HG03135 (cell line): Measurements from ENCODE around the gene PRPF39.
"Not testable (repeated sequence)": the region's sequence is repeated elsewhere in the genome, so short reads cannot be mapped to it uniquely, and the experiment has no call there.

Experiments used
- ATAC-seq: cut with Tn5 transposase; IDR thresholded peaks from one replicate; pipeline ENCODE4 v1.9.1; 2021; ENCODE audit warnings: mild to moderate bottlenecking, moderate library complexity; ENCODE audit not compliant: unreplicated experiment

The PRPF39 gene

DNA sequence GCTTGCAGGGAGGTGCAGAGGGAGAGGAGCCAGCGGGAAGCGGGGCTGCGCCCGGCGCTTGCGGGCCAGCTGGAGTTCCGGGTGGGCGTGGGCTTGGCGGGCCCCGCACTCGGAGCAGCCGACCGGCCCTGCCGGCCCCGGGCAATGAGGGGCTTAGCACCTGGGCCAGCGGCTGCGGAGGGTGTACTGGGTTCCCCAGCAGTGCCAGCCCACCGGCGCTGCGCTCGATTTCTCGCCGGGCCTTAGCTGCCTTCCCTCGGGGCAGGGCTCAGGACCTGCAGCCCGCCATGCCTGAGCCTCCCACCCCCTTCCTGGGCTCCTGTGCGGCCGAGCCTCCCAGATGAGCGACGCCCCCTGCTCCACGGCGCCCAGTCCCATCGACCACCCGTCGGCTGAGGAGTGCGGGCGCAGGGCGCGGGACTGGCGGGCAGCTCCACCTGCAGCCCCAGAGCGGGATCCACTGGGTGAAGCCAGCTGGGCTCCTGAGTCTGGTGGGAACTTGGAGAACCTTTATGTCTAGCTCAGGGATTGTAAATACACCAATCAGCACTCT is 3.4 kb upstream of the PRPF39 start:
- ATAC-seq: not testable (repeated sequence)

GRCh38 chr14:45081096-45081495 is 2.8 kb upstream of the PRPF39 start:
- ATAC-seq: not testable (repeated sequence)

DNA sequence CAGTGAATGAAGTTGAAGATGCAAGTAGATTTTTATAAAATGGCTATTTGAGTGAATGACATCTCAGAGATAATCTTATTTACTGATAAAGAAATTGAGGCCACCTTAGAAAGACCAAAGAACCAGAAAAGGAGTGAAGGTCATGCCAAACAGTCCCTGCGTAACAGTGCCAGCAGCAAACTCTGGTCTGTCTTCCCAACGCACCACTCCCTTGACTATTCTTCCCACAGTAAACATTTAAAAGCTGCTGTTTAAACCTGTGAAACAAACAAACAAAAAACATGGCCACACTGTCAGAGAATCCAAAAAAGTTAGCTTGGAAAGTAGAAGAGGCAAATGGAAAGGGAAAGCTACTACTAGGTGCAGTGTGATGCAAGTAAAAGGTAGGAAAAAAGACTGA is 1.5 kb upstream of the PRPF39 start:
- ATAC-seq: no peak

DNA sequence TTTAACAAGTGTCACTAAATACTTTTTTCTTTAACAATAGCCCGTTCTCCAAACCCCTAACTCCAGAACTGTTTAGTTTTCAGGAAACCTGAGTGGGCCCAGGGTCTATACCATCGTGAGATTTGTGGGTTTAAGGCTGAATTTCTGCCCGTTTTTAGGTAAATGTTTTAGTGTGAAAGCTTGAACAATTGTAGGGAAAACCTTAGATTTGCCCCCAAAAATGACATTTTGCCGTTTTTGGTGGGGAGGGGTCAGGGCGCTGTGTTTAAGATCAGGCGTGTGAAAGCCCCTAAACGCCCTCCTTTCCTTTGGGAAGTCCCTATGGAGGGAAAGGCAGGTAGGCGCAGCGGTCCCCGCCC is 320 bp upstream of the PRPF39 start:
- ATAC-seq: no peak

DNA sequence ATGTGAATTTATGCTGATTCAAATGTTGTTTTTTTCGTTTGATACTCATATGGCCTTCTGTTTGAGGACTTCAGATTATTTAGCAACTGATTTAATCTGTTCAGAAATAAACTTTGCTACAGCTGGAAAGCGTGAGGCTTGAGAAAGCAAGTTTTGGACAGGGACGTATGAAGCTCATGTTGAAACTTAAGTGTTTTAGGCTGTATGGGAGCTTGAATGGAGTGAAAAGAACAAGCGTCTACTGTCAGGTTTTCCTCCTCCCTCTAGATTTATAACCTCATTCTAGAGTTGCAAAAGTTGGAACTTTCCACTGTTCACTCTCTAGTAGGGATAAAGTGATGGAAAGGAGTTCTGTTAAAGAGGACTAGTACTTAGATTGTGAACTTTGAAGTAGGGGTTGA is 1.0 kb downstream of the PRPF39 start:
- ATAC-seq: no peak

- ATAC-seq: peak; percentile 55
Observed at GRCh38 chr14:45089813-45090212, 5.9 kb downstream of the PRPF39 start.

- ATAC-seq: no peak
Observed at GRCh38 chr14:45091710-45092109, 7.8 kb downstream of the PRPF39 start.

GRCh38 chr14:45094275-45094674 is 10.4 kb downstream of the PRPF39 start:
- ATAC-seq: no peak

DNA sequence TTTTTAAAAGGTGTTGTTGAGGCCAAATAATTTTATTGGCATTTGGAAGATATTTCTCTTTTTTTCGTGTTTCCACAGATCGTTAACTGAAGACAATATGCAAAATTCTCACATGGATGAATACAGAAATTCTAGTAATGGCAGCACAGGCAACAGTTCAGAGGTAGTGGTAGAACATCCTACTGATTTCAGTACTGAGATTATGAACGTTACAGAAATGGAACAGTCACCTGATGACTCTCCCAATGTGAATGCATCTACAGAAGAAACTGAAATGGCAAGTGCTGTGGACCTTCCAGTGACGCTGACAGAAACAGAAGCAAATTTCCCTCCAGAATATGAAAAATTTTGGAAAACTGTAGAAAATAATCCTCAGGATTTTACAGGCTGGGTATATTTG is 11.2 kb downstream of the PRPF39 start:
- no peak for ATAC-seq

DNA sequence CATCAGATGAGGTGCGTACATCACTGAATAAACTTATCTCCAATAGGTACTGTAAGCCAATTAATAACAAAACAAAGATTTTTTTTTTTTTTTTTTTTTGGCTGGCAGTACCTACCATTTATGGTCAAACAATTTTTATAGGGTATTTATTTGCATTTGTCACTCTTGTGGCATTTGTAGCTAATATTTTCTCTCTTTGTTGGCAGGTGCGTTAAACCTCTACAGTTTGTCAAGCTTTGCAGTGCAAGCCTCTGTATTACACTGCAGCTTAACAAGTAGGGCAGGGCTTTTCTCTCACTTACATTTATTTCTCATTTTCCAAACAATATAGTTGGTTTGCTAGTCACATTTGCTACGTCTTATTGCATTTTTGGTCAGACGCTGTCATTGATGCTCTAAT is 12.3 kb downstream of the PRPF39 start:
- ATAC-seq: no peak

GRCh38 chr14:45103806-45104205 is 19.9 kb downstream of the PRPF39 start:
- ATAC-seq: no peak

GRCh38 chr14:45104561-45104960 is 20.6 kb downstream of the PRPF39 start:
- ATAC-seq: no peak

DNA sequence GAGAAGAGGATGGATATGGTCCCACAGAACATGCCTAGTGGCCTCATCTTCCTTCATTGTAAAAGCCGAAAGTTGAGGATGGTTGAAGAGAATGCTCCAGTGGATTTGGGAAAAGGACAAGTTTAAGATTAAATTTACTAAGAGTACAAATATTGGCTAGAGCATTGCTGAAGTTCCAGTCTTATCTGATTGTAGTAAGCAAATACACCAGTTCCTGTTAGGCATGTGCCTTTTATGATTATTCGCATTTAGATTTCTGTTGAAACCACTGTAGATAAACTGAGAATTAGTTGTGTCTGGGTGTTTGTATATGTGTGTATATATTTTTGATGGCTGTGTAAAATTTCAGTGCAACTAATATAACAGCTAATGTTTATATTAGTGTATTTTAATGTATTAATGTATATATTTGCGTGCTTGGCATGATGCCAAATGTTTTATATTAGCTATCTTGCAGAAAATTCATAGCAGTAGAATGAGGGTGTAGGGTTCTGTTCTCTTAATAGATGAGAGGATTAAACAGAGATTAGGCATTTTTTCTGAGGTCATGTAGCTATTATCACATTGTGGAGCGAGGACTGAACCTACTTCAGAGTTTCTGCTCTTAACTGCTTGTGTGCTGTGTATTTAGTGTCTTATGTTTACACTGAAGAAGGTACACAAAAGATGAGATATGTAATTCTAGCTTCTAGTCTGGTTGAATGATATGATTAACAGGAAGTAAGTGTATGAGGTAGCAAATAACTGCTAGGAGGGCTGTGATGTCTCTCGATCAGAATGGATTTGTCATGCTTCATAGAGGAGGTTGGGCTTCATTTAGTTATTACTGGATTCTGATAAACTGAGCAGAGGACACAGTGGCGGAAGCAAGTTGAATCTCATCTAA is 29.2 kb downstream of the PRPF39 start:
- ATAC-seq: no peak

DNA sequence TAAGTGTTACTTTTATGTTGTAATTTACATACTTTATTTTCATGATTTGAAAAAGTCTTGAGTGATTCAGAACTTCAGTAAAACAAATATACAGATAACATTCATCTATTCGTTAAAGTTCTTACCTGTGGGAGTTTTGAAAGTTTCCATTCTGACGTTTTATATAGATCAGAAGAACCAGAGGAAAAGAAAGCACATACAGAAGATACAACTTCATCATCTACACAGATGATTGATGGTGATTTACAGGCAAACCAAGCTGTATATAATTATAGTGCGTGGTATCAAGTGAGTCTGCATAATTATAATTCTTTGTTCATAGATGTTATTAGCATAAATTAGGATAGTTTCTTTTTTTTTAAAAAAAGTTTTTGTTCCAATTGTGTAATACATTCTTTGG is 30.4 kb downstream of the PRPF39 start:
- no peak for ATAC-seq

DNA sequence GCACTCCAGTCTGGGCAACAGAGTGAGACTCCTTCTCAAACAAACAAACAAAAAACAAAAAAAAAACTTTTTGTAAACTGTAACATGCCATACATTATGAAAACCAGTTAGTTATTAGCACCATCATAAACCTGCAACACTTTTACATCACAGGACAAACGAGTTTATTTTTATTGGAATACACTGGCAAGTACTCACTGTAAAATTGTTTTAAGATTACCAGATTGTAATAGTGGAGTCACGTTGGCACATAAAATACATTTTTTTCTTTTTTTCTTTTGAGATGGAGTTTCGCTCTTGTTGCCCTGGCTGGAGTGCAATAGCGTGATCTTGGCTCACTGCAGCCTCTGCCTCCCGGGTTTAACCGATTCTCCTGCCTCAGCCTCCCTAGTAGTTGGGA is 34.7 kb downstream of the PRPF39 start:
- no peak for ATAC-seq

DNA sequence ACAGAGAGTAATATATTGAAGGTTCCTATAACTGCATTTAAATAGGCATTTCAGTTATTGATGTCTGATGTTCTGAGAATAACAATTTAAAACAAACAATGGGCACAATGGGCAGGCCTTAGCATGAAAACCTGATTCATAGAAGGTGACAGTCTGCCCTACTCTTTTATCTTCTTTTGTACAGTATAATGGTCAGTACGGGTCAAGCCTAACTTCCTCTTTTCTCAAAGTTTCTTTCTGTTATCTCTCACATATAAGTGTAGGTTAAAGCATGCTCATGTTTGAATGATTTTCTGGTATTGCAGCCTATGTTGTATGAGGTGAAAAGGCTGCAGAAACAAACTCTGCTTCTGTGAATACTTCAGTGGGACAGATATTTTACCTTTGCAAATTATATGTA is 36.2 kb downstream of the PRPF39 start:
- no peak for ATAC-seq

DNA sequence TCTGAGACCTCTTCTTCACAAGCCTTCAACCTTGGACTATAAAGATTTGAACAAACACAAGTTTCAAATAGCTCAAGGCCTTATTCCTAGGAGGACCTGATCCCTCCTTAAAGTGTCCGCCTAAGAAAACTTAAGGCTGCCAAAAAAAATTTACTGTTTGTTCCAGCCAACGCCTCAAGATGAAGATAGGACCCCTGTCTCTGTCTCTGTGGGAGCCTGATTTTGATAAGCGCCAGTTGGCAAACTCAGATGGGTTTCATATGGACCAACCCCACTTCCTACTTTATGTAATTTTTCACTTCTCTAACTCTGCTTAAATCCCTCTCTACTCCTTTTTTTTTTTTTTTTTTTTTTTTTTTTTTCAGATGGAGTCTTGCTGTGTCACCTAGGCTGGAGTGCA is 39.4 kb downstream of the PRPF39 start:
- ATAC-seq: no peak

GRCh38 chr14:45125754-45126153 is 41.8 kb downstream of the PRPF39 start:
- ATAC-seq: no peak

DNA sequence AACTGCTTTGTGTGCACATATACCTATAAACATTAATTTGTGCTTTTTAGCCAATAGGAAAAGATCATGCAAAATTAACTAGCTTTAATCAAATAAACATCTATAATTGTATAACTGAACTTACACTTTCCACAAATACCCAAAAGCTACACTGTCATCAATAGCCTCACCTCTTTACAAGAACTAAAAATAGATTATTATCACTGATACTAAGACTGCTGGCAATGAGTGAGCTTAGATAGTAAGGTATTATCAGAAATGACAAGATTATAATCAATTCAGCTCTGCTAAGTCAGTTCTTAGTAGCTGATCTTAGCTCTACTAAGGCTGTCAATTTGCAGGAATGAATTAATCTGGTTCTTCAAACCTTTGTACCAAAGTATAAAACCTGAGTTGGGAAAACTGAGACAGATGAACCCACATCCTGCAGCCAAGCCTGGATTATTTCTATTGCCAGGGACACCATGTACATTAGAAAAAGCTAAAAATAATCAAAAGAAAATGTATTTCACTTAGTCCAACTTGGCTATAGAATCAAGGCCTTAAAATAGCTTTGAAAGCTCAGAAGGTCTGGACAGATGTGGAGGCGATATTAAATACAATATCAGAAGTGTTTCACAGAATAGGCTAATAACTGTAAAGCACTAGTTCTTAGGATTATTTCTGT is 45.2 kb downstream of the PRPF39 start:
- no peak for ATAC-seq

GRCh38 chr14:45133683-45134050 is 49.8 kb downstream of the PRPF39 start:
- ATAC-seq: no peak

DNA sequence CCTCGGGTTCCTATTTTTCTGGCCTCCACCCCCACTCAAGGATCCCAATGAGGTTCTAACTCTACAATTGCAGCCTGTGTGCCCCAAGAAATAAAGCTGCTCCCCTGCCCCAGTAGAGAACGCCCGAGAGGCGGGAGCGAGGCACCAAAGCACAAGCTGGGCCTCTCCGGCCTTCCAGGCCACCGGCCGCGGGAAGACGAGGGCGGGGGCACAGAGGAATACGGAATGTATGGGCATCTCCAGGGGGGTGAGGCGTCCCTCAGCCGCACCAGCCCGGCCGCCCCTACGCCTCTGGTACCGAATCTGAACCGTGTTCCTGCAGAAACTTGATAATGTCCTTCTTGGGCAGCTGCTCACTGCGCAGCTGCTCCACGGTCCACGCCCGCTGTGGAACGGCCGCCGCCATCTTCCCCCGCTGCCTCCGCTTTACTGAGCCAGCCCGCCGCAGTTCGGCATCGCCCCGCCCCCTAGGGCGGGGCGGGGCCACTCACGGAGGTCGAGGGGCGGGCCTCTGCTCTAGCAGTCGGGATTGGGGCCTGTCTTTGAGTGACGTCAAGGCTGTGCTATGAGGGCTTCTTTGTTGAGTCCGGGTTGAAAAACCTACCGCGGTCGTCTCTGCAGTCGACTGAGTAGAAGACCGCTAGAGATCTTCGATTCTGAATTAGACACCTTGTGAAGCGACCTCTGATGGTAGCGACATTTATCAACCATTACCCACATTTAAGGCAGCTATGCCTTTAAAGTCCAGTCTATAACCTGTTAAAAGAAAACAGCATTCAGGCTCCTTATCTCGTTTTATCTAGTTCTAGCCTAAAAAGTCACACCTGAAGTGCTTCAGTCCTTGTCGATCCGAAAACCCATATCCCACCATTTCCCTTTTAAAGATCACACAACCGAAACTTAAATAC is 50.4 kb downstream of the PRPF39 start, which contains the start of gene FKBP3:
Gene FKBP3, minus strand, starts transcription at position 431 of the 908 bp plus-strand sequence. Its CDS starts 25 bp downstream, at position 406.
- peak; percentile 92 for ATAC-seq
